HepG2 (cell line): Measurements from ENCODE around the gene ARRDC4. TPM values are rescaled to one million over a fixed set of nuclear protein-coding genes. Genes with fewer than 3 reads are reported as not detected.

ENCODE experiments used
- DNMT1 ChIP-seq: sonication (generic); formaldehyde crosslinking; IDR thresholded peaks from 2 replicates; pipeline ENCODE4 v1.5.1; 2020; ENCODE audit warnings: mild to moderate bottlenecking, missing genetic modification reagents
- FOXP4 ChIP-seq: sonication (generic); formaldehyde crosslinking; IDR thresholded peaks from 2 replicates; pipeline ENCODE4 v1.4.0; 2020; ENCODE audit warnings: missing genetic modification reagents
- HOMEZ ChIP-seq: IDR thresholded peaks from 2 replicates; pipeline ENCODE4 v1.6.1; 2016; ENCODE audit warnings: low read depth
- JUN ChIP-seq: sonication (generic); formaldehyde crosslinking; IDR thresholded peaks from 2 replicates; pipeline ENCODE4 v1.4.0; 2020; ENCODE audit warnings: mild to moderate bottlenecking, missing genetic modification reagents
- MED8 ChIP-seq: sonication (generic); formaldehyde crosslinking; IDR thresholded peaks from 2 replicates; pipeline ENCODE4 v1.8.1; 2023; ENCODE audit warnings: mild to moderate bottlenecking, missing genetic modification reagents; ENCODE audit not compliant: insufficient replicate concordance
- REXO4 ChIP-seq: sonication (generic); formaldehyde crosslinking; IDR thresholded peaks from 2 replicates; pipeline ENCODE4 v1.8.0; 2022; ENCODE audit warnings: missing genetic modification reagents, mild to moderate bottlenecking, borderline replicate concordance
- SCMH1 ChIP-seq: sonication (generic); formaldehyde crosslinking; IDR thresholded peaks from 2 replicates; pipeline ENCODE4 v1.9.0; 2021; ENCODE audit warnings: missing genetic modification reagents, mild to moderate bottlenecking, borderline replicate concordance
- STAG1 ChIP-seq: sonication (generic); formaldehyde crosslinking; IDR thresholded peaks from 2 replicates; pipeline ENCODE4 v1.4.0; 2020; ENCODE audit warnings: missing genetic modification reagents
- ZNF512 ChIP-seq: sonication (generic); formaldehyde crosslinking; IDR thresholded peaks from 2 replicates; pipeline ENCODE4 v1.4.0; 2020; ENCODE audit warnings: mild to moderate bottlenecking, missing genetic modification reagents
- ZNF549 ChIP-seq: sonication (generic); formaldehyde crosslinking; IDR thresholded peaks from 2 replicates; pipeline ENCODE4 v1.5.0; 2020; ENCODE audit warnings: missing genetic modification reagents
- ZNF749 ChIP-seq: sonication (generic); formaldehyde crosslinking; IDR thresholded peaks from 2 replicates; pipeline ENCODE4 v1.8.0; 2022; ENCODE audit warnings: mild to moderate bottlenecking, missing genetic modification reagents, moderate library complexity, borderline replicate concordance
- ZNF777 ChIP-seq: sonication (generic); formaldehyde crosslinking; IDR thresholded peaks from 2 replicates; pipeline ENCODE4 v1.4.0; 2020; ENCODE audit warnings: missing genetic modification reagents
- polyA plus RNA-seq, 8 experiments: library from polyadenylated mRNA; depleted of rRNA in 3 of 8; stranded (reverse) in 7 of 8; unstranded in 1 of 8; fragments of >200 nt; fragmentation: Illumina TruSeq in 4 of 8; extraction: Trizol in 4 of 8; gene quantifications; 2 replicates each; pipeline versions ENCODE4 v1.2.1 to v1.2.3, GENCODE V29; 2011 to 2016; ENCODE audit warnings: low read depth in 4 of 8, missing spikeins in 1 of 8, mixed read lengths in 1 of 8; ENCODE audit not compliant: insufficient read depth in 1 of 8
- total RNA-seq, 5 experiments: library from RNA; depleted of rRNA; stranded (reverse); fragments of >200 nt; fragmentation: Illumina TruSeq; extraction: Trizol; gene quantifications; 2 replicates each; pipeline ENCODE4 v1.2.3, GENCODE V29; 2016; ENCODE audit warnings: low read depth in 1 of 5
- TF ChIP-seq, protein P1 (sequence below): sonication (generic); formaldehyde crosslinking; IDR thresholded peaks from 2 replicates; pipeline ENCODE4 v1.5.0; 2020; ENCODE audit warnings: mild to moderate bottlenecking, missing genetic modification reagents
- TF ChIP-seq, protein P2 (sequence below): sonication (generic); formaldehyde crosslinking; IDR thresholded peaks from 2 replicates; pipeline ENCODE4 v1.5.1; 2020; ENCODE audit warnings: mild to moderate bottlenecking, missing genetic modification reagents, borderline replicate concordance

ARRDC4 gene
- total and polyA plus RNA-seq, 2 of the 13 experiments (the other 11 are each of a cell fraction or from before 2014, with no cell fraction given), result 1.5 to 2.5 TPM

- TF ChIP-seq HOMEZ (no peak), REXO4 (CRISPR knock-in tag) (no peak), FOXP4 (CRISPR knock-in tag) (no peak), DNMT1 (CRISPR knock-in tag) (no peak), MED8 (no peak), ZNF512 (no peak), ZNF749 (no peak), ZNF549 (CRISPR knock-in tag) (no peak), JUN (no peak), ZNF777 (peak; percentile 31; the same call in 1 of the 2 replicates), STAG1 (CRISPR knock-in tag) (no peak), SCMH1 (CRISPR knock-in tag) (no peak)
- TF ChIP-seq, protein P1, sequence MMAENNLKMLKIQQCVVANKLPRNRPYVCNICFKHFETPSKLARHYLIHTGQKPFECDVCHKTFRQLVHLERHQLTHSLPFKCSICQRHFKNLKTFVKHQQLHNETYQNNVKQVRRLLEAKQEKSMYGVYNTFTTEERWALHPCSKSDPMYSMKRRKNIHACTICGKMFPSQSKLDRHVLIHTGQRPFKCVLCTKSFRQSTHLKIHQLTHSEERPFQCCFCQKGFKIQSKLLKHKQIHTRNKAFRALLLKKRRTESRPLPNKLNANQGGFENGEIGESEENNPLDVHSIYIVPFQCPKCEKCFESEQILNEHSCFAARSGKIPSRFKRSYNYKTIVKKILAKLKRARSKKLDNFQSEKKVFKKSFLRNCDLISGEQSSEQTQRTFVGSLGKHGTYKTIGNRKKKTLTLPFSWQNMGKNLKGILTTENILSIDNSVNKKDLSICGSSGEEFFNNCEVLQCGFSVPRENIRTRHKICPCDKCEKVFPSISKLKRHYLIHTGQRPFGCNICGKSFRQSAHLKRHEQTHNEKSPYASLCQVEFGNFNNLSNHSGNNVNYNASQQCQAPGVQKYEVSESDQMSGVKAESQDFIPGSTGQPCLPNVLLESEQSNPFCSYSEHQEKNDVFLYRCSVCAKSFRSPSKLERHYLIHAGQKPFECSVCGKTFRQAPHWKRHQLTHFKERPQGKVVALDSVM, result no peak
- TF ChIP-seq, protein P2, sequence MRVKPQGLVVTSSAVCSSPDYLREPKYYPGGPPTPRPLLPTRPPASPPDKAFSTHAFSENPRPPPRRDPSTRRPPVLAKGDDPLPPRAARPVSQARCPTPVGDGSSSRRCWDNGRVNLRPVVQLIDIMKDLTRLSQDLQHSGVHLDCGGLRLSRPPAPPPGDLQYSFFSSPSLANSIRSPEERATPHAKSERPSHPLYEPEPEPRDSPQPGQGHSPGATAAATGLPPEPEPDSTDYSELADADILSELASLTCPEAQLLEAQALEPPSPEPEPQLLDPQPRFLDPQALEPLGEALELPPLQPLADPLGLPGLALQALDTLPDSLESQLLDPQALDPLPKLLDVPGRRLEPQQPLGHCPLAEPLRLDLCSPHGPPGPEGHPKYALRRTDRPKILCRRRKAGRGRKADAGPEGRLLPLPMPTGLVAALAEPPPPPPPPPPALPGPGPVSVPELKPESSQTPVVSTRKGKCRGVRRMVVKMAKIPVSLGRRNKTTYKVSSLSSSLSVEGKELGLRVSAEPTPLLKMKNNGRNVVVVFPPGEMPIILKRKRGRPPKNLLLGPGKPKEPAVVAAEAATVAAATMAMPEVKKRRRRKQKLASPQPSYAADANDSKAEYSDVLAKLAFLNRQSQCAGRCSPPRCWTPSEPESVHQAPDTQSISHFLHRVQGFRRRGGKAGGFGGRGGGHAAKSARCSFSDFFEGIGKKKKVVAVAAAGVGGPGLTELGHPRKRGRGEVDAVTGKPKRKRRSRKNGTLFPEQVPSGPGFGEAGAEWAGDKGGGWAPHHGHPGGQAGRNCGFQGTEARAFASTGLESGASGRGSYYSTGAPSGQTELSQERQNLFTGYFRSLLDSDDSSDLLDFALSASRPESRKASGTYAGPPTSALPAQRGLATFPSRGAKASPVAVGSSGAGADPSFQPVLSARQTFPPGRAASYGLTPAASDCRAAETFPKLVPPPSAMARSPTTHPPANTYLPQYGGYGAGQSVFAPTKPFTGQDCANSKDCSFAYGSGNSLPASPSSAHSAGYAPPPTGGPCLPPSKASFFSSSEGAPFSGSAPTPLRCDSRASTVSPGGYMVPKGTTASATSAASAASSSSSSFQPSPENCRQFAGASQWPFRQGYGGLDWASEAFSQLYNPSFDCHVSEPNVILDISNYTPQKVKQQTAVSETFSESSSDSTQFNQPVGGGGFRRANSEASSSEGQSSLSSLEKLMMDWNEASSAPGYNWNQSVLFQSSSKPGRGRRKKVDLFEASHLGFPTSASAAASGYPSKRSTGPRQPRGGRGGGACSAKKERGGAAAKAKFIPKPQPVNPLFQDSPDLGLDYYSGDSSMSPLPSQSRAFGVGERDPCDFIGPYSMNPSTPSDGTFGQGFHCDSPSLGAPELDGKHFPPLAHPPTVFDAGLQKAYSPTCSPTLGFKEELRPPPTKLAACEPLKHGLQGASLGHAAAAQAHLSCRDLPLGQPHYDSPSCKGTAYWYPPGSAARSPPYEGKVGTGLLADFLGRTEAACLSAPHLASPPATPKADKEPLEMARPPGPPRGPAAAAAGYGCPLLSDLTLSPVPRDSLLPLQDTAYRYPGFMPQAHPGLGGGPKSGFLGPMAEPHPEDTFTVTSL, result no peak
These were observed 808 bp downstream of the ARRDC4 start (continued) for GRCh38 chr15:97961067-97961954.
